Activated naive CD4-positive, alpha-beta T cell treated with anti-CD3 and anti-CD28 coated beads, Interleukin-2, amount 50 U/mL, for 24 hours (primary cell): ENCODE data around the gene GGN.
A peak's percentile ranks its signal among the peaks of the same experiment; 100 is the strongest.

ENCODE experiments used
- H3K27ac Mint-ChIP-seq: one replicate; pipeline ENCODE4 v1.8.0; 2021; ENCODE audit warnings: mild to moderate bottlenecking, mixed read lengths
- H3K27me3 Mint-ChIP-seq: one replicate; pipeline ENCODE4 v1.8.0; 2021; ENCODE audit warnings: mixed read lengths
- H3K36me3 Mint-ChIP-seq: one replicate; pipeline ENCODE4 v1.8.0; 2021; ENCODE audit warnings: mixed read lengths
- H3K4me1 Mint-ChIP-seq: one replicate; pipeline ENCODE4 v1.8.0; 2021; ENCODE audit warnings: mixed read lengths
- H3K4me3 Mint-ChIP-seq: one replicate; pipeline ENCODE4 v1.8.0; 2021; ENCODE audit warnings: mild to moderate bottlenecking, mixed read lengths
- H3K9me3 Mint-ChIP-seq: one replicate; pipeline ENCODE4 v1.8.0; 2021; ENCODE audit warnings: mixed read lengths

GGN gene

GRCh38 chr19:38337360-38337653, 50.5 kb downstream of the GGN start:
- Mint-ChIP-seq H3K27ac (peak overlapping the region; percentile 95), H3K27me3 (no peaks in the 10 kb centered on the region), H3K9me3 (no peaks in the 10 kb centered on the region), H3K4me1 (peaks cover 13% of the 10 kb centered on the region), H3K4me3 (peak overlapping the region; percentile 94), H3K36me3 (no peaks in the 10 kb centered on the region)

- no peaks in the 10 kb centered on the region for H3K27me3 Mint-ChIP-seq
- H3K36me3 Mint-ChIP-seq, result no peaks in the 10 kb centered on the region
- peak overlapping the region; percentile 95 for H3K27ac Mint-ChIP-seq
- peaks cover 13% of the 10 kb centered on the region for H3K4me1 Mint-ChIP-seq
- no peaks in the 10 kb centered on the region for H3K9me3 Mint-ChIP-seq
- H3K4me3 Mint-ChIP-seq, result peak overlapping the region; percentile 94
Observed at GRCh38 chr19:38336638-38337359, 51.0 kb downstream of the GGN start.

- Mint-ChIP-seq H3K27me3 (no peaks in the 10 kb centered on the region), H3K9me3 (no peaks in the 10 kb centered on the region), H3K4me3 (peak overlapping the region; percentile 94), H3K36me3 (no peaks in the 10 kb centered on the region), H3K4me1 (peaks cover 13% of the 10 kb centered on the region), H3K27ac (peak overlapping the region; percentile 95)
Observed at GRCh38 chr19:38335949-38336637, 51.7 kb downstream of the GGN start.
